Activated T-cell treated with anti-CD3 and anti-CD28 coated beads, Interleukin-2, amount 50 U/mL, for 72 hours (primary cell): ENCODE measurements around the gene SEC11A. TPM values are rescaled to one million over a fixed set of nuclear protein-coding genes. Genes with fewer than 3 reads are reported as not detected.
"Not testable (repeated sequence)": the region's sequence is repeated elsewhere in the genome, so short reads cannot be mapped to it uniquely, and the experiment has no call there.

Experiments used
- ATAC-seq, 2 donors: fragments of 150-1000 bp; cut with Tn5 transposase; replicated peaks in 1 of 2; 2 replicates each; pipeline ENCODE4 v1.10.0; 2021; ENCODE audit warnings: moderate library complexity in 2 of 2, mild to moderate bottlenecking in 1 of 2
- DNase-seq, 2 donors: peaks; one replicate each; pipeline ENCODE4 v3.0.0; 2021 to 2022; ENCODE audit warnings: mixed read lengths in 1 of 2
- H3K27ac Mint-ChIP-seq: one replicate; pipeline ENCODE4 v1.8.0; 2022; ENCODE audit warnings: mild to moderate bottlenecking, moderate library complexity, mixed read lengths
- H3K27me3 Mint-ChIP-seq: one replicate; pipeline ENCODE4 v1.8.0; 2022; ENCODE audit warnings: low read depth, mixed read lengths
- H3K36me3 Mint-ChIP-seq, 2 donors: one replicate each; pipeline ENCODE4 v1.8.0; 2022; ENCODE audit warnings: mixed read lengths in 2 of 2, mild to moderate bottlenecking in 1 of 2; ENCODE audit not compliant: insufficient read depth in 2 of 2
- H3K4me1 Mint-ChIP-seq: one replicate; pipeline ENCODE4 v1.8.0; 2022; ENCODE audit warnings: low read depth, mixed read lengths
- H3K4me3 Mint-ChIP-seq, 2 donors: one replicate each; pipeline ENCODE4 v1.8.0; 2022; ENCODE audit warnings: mild to moderate bottlenecking in 2 of 2, mixed read lengths in 2 of 2, moderate library complexity in 2 of 2
- H3K9me3 Mint-ChIP-seq, 2 donors: one replicate each; pipeline ENCODE4 v1.8.0; 2022; ENCODE audit warnings: mixed read lengths in 2 of 2
- total RNA-seq, 2 donors: library from RNA; stranded (reverse); gene quantifications; one replicate each; pipeline ENCODE4 v1.2.3, GENCODE V29; 2022

Gene SEC11A
- total RNA-seq: 100 to 1,000 TPM; 120 to 134 TPM

GRCh38 chr15:84716036-84716732 lies at the start of gene SEC11A:
Gene SEC11A (minus strand): TSS chr15:84716139. CDS start chr15:84716075, 64 bp downstream.
- Mint-ChIP-seq H3K27me3 (no peaks in the 10 kb centered on the region), H3K36me3 (peaks cover 5 to 10% of the 10 kb centered on the region in 2 donors), H3K4me3 (peak within 1 kb of the TSS; percentile 94 to 100), H3K4me1 (peaks cover 68% of the 10 kb centered on the region), H3K9me3 (no peaks in the 10 kb centered on the region), H3K27ac (peak within 1 kb of the TSS; percentile 92)
- ATAC-seq (peak; percentile 93 to 94), DNase-seq (peak; percentile 94 to 95)

GRCh38 chr15:84765675-84766074 lies 49.7 kb upstream of the SEC11A start:
- no peaks in the 10 kb centered on the region for H3K9me3 Mint-ChIP-seq
- DNase-seq (no peak), ATAC-seq (no peak)
- H3K27ac Mint-ChIP-seq: no peak overlapping the region
- no peak overlapping the region for H3K4me3 Mint-ChIP-seq
- peaks cover 23% of the 10 kb centered on the region for H3K4me1 Mint-ChIP-seq
- peaks cover 14 to 28% of the 10 kb centered on the region in 2 donors for H3K36me3 Mint-ChIP-seq
- no peaks in the 10 kb centered on the region for H3K27me3 Mint-ChIP-seq

- Mint-ChIP-seq H3K4me3 (no peak overlapping the region), H3K27ac (peak overlapping the region; percentile 30), H3K27me3 (no peaks in the 10 kb centered on the region), H3K36me3 (peaks cover 14 to 26% of the 10 kb centered on the region in 2 donors), H3K9me3 (no peaks in the 10 kb centered on the region), H3K4me1 (peaks cover 19% of the 10 kb centered on the region)
- DNase-seq: no peak
- ATAC-seq: no peak
These were observed 49.0 kb upstream of the SEC11A start for GRCh38 chr15:84764989-84765388.

GRCh38 chr15:84764585-84764984 lies 48.6 kb upstream of the SEC11A start:
- Mint-ChIP-seq H3K4me1 (peaks cover 18% of the 10 kb centered on the region), H3K4me3 (no peak overlapping the region), H3K9me3 (no peaks in the 10 kb centered on the region), H3K27me3 (no peaks in the 10 kb centered on the region), H3K36me3 (peaks cover 12 to 25% of the 10 kb centered on the region in 2 donors), H3K27ac (peak overlapping the region; percentile 30)
- no peak for DNase-seq
- ATAC-seq: no peak

- no peak overlapping the region for H3K27ac Mint-ChIP-seq
- H3K36me3 Mint-ChIP-seq: peaks cover 6 to 11% of the 10 kb centered on the region in 2 donors
- no peaks in the 10 kb centered on the region for H3K9me3 Mint-ChIP-seq
- peaks cover 23% of the 10 kb centered on the region for H3K4me1 Mint-ChIP-seq
- H3K27me3 Mint-ChIP-seq: no peaks in the 10 kb centered on the region
- ATAC-seq: no peak
- no peak for DNase-seq
- H3K4me3 Mint-ChIP-seq: no peak overlapping the region
These were observed 47.1 kb upstream of the SEC11A start for GRCh38 chr15:84762840-84763572.

GRCh38 chr15:84761607-84762131 lies 45.7 kb upstream of the SEC11A start:
- no peaks in the 10 kb centered on the region for H3K27me3 Mint-ChIP-seq
- H3K27ac Mint-ChIP-seq: no peak overlapping the region
- DNase-seq (no peak), ATAC-seq (peak; percentile 82)
- no peak overlapping the region for H3K4me3 Mint-ChIP-seq
- H3K9me3 Mint-ChIP-seq: no peaks in the 10 kb centered on the region
- peaks cover 6 to 11% of the 10 kb centered on the region in 2 donors for H3K36me3 Mint-ChIP-seq
- H3K4me1 Mint-ChIP-seq: peaks cover 28% of the 10 kb centered on the region

GRCh38 chr15:84760219-84760618 lies 44.3 kb upstream of the SEC11A start:
- peaks cover 0 to 5% of the 10 kb centered on the region in 2 donors for H3K36me3 Mint-ChIP-seq
- no peak for DNase-seq
- ATAC-seq: peak; percentile 46 to 65
- peaks cover 35% of the 10 kb centered on the region for H3K4me1 Mint-ChIP-seq
- no peak overlapping the region for H3K27ac Mint-ChIP-seq
- H3K4me3 Mint-ChIP-seq: no peak overlapping the region
- no peaks in the 10 kb centered on the region for H3K9me3 Mint-ChIP-seq
- H3K27me3 Mint-ChIP-seq: no peaks in the 10 kb centered on the region

- Mint-ChIP-seq H3K36me3 (peaks cover 0 to 3% of the 10 kb centered on the region in 2 donors), H3K27ac (peak overlapping the region; percentile 58), H3K27me3 (no peaks in the 10 kb centered on the region), H3K9me3 (no peaks in the 10 kb centered on the region), H3K4me3 (peak overlapping the region in 1 of 2 donors; percentile 43), H3K4me1 (peaks cover 38% of the 10 kb centered on the region)
- DNase-seq (no peak), ATAC-seq (no peak)
These were observed 43.1 kb upstream of the SEC11A start for GRCh38 chr15:84759018-84759417.

GRCh38 chr15:84755736-84756527 lies 40.0 kb upstream of the SEC11A start:
- H3K27ac Mint-ChIP-seq: peak overlapping the region; percentile 44
- H3K9me3 Mint-ChIP-seq: peaks cover 2% of the 10 kb centered on the region in 2 donors
- ATAC-seq: peak in 1 of 2 donors; percentile 25
- no peak for DNase-seq
- peaks cover 57% of the 10 kb centered on the region for H3K4me1 Mint-ChIP-seq
- no peaks in the 10 kb centered on the region for H3K27me3 Mint-ChIP-seq
- H3K4me3 Mint-ChIP-seq: peak overlapping the region in 1 of 2 donors; percentile 3
- peaks cover 7 to 9% of the 10 kb centered on the region in 2 donors for H3K36me3 Mint-ChIP-seq

- H3K27ac Mint-ChIP-seq, H3K27me3 Mint-ChIP-seq, DNase-seq, H3K36me3 Mint-ChIP-seq, H3K9me3 Mint-ChIP-seq, H3K4me3 Mint-ChIP-seq, ATAC-seq: not testable (repeated sequence)
- H3K4me1 Mint-ChIP-seq: peaks cover 68% of the 10 kb centered on the region
These were observed 39.0 kb upstream of the SEC11A start for GRCh38 chr15:84754889-84755288.

GRCh38 chr15:84752700-84753099 lies 36.8 kb upstream of the SEC11A start:
- Mint-ChIP-seq H3K36me3 (peaks cover 8 to 14% of the 10 kb centered on the region in 2 donors), H3K27ac (peak overlapping the region; percentile 47), H3K27me3 (no peaks in the 10 kb centered on the region), H3K4me3 (no peak overlapping the region), H3K9me3 (peaks cover 2% of the 10 kb centered on the region in 2 donors), H3K4me1 (peaks cover 71% of the 10 kb centered on the region)
- ATAC-seq: no peak
- DNase-seq: no peak

- ATAC-seq: no peak
- H3K4me1 Mint-ChIP-seq: peaks cover 72% of the 10 kb centered on the region
- no peaks in the 10 kb centered on the region for H3K27me3 Mint-ChIP-seq
- peaks cover 11 to 18% of the 10 kb centered on the region in 2 donors for H3K36me3 Mint-ChIP-seq
- peak overlapping the region in 1 of 2 donors; percentile 16 for H3K4me3 Mint-ChIP-seq
- no peak for DNase-seq
- peaks cover 2% of the 10 kb centered on the region in 2 donors for H3K9me3 Mint-ChIP-seq
- peak overlapping the region; percentile 0 for H3K27ac Mint-ChIP-seq
These were observed 36.3 kb upstream of the SEC11A start for GRCh38 chr15:84752195-84752594.
